ENCODE results near the gene ERICH6.

The ERICH6 gene

GRCh38 chr3:150703756-150704344, at the start of gene ERICH6:
Gene ERICH6 (minus strand): TSS chr3:150703920. CDS start chr3:150703898, 22 bp downstream.
- DNase-seq (ENCODE audit: low read depth in 2 of 2): peak; percentile 54 to 74

GRCh38 chr3:150751781-150752263, 48.1 kb upstream of the ERICH6 start:
- no peak for DNase-seq (ENCODE audit: low read depth in 2 of 2)

GRCh38 chr3:150749255-150749654, 45.5 kb upstream of the ERICH6 start:
- no peak for DNase-seq (ENCODE audit: low read depth in 2 of 2)

- DNase-seq (ENCODE audit: low read depth in 2 of 2): no peak
These were observed 44.9 kb upstream of the ERICH6 start for GRCh38 chr3:150748684-150749047.

- no peak for DNase-seq (ENCODE audit: low read depth in 2 of 2)
These were observed 44.4 kb upstream of the ERICH6 start for GRCh38 chr3:150747886-150748683.

- no peak for DNase-seq (ENCODE audit: low read depth in 2 of 2)
These were observed 43.3 kb upstream of the ERICH6 start for GRCh38 chr3:150746791-150747590.

- DNase-seq (ENCODE audit: low read depth in 2 of 2): no peak
These were observed 42.1 kb upstream of the ERICH6 start for GRCh38 chr3:150745832-150746231.

GRCh38 chr3:150744919-150745211, 41.1 kb upstream of the ERICH6 start:
- DNase-seq (ENCODE audit: low read depth in 2 of 2): no peak

- DNase-seq (ENCODE audit: low read depth in 2 of 2): no peak
These were observed 40.6 kb upstream of the ERICH6 start for GRCh38 chr3:150744041-150744918.

- DNase-seq (ENCODE audit: low read depth in 2 of 2): no peak
These were observed 39.8 kb upstream of the ERICH6 start for GRCh38 chr3:150743508-150743907.

GRCh38 chr3:150742679-150743078, 39.0 kb upstream of the ERICH6 start:
- no peak for DNase-seq (ENCODE audit: low read depth in 2 of 2)

- no peak for DNase-seq (ENCODE audit: low read depth in 2 of 2)
These were observed 38.4 kb upstream of the ERICH6 start for GRCh38 chr3:150742141-150742523.

- DNase-seq (ENCODE audit: low read depth in 2 of 2): no peak
These were observed 37.9 kb upstream of the ERICH6 start for GRCh38 chr3:150741497-150742140.

GRCh38 chr3:150740733-150741496, 37.2 kb upstream of the ERICH6 start:
- DNase-seq (ENCODE audit: low read depth in 2 of 2): peak in 1 of 2 donors; percentile 37

GRCh38 chr3:150739877-150740645, 36.3 kb upstream of the ERICH6 start:
- DNase-seq (ENCODE audit: low read depth in 2 of 2): no peak

GRCh38 chr3:150739200-150739863, 35.6 kb upstream of the ERICH6 start:
- DNase-seq (ENCODE audit: low read depth in 2 of 2): no peak

GRCh38 chr3:150738688-150739087, 35.0 kb upstream of the ERICH6 start:
- no peak for DNase-seq (ENCODE audit: low read depth in 2 of 2)

GRCh38 chr3:150737874-150738679, 34.4 kb upstream of the ERICH6 start:
- DNase-seq (ENCODE audit: low read depth in 2 of 2): no peak

Data from activated CD4-positive, alpha-beta T cell treated with anti-CD3 and anti-CD28 coated beads for 24 hours (primary cell).